Aorta (tissue), 5 donors: ENCODE data around the gene NEK6. TPM values are rescaled to one million over a fixed set of nuclear protein-coding genes. Genes with fewer than 3 reads are reported as not detected.

Experiments
- ATAC-seq: fragments of 200-7000 bp; cut with Tn5 transposase; one replicate; pipeline ENCODE4 v1.9.1; 2022; ENCODE audit warnings: moderate library complexity; ENCODE audit not compliant: low FRiP score
- DNase-seq, 2 donors: peaks; one replicate each; pipeline ENCODE4 v3.0.0-alpha.2; 2020
- H3K27ac ChIP-seq, 2 donors: one replicate each; pipeline ENCODE4 v1.5.1; 2013; ENCODE audit warnings: low read length in 2 of 2, mild to moderate bottlenecking in 2 of 2, moderate library complexity in 2 of 2, control low read depth in 1 of 2, inconsistent platforms in 1 of 2, low read depth in 1 of 2
- H3K27me3 ChIP-seq, 2 donors: one replicate each; pipeline ENCODE4 v1.6.1; 2013; ENCODE audit warnings: control low read depth in 1 of 2, low read length in 1 of 2, mild to moderate bottlenecking in 1 of 2, moderate library complexity in 1 of 2; ENCODE audit not compliant: insufficient read depth in 2 of 2, control insufficient read depth in 1 of 2
- H3K36me3 ChIP-seq, 2 donors: one replicate each; pipeline ENCODE4 v1.6.1; 2013; ENCODE audit warnings: control low read depth in 1 of 2, low read length in 1 of 2, mild to moderate bottlenecking in 1 of 2; ENCODE audit not compliant: insufficient read depth in 2 of 2, control insufficient read depth in 1 of 2
- H3K4me1 ChIP-seq, 2 donors: one replicate each; pipeline ENCODE4 v1.6.1; 2013; ENCODE audit warnings: low read length in 2 of 2, control low read depth in 1 of 2, mild to moderate bottlenecking in 1 of 2, moderate library complexity in 1 of 2; ENCODE audit not compliant: insufficient read depth in 2 of 2, control insufficient read depth in 1 of 2
- H3K4me3 ChIP-seq, 2 donors: one replicate each; pipeline ENCODE4 v1.5.1; 2013; ENCODE audit warnings: low read length in 2 of 2, control low read depth in 1 of 2, mild to moderate bottlenecking in 1 of 2
- H3K9me3 ChIP-seq: one replicate; pipeline ENCODE4 v1.6.1; 2013; ENCODE audit warnings: mild to moderate bottlenecking, low read length; ENCODE audit not compliant: control insufficient read depth
- WGBS, 2 donors: extraction: QIAGEN DNeasy Blood & Tissue Kit; methylation state at CpG; one replicate each; pipeline ENCODE4 v1.1.7; 2013; 5-methylcytosine and 5-hydroxymethylcytosine counted together
- intact Hi-C, 2 donors: fragments of 100-400 bp; cut with DNase I; formaldehyde crosslinking; loops; one replicate each; pipeline versions ENCODE4 v1.14.2 to v1.15.0; 2022
- long read RNA-seq, 2 donors: library from polyadenylated mRNA; unstranded; transcript quantifications; one replicate each; pipeline ENCODE4 v2.0.0, GENCODE V29; 2020 to 2021
- polyA plus RNA-seq, 2 donors: library from polyadenylated mRNA; stranded (reverse); fragments of 200-250 nt; gene quantifications; one replicate each; pipeline ENCODE4 v1.2.3, GENCODE V29; 2013
- total RNA-seq, 2 donors: library from RNA; stranded (reverse); fragmentation: NEBNext Ultra II Directional; extraction: Animal tissue kit (Norgen Biotek cat#: 25700); gene quantifications; one replicate each; pipeline ENCODE4 v1.2.1, GENCODE V29; 2021
- donor health status: healthy with polysubstance abuse.
- donor health status: Bipolar disorder and iron deficiency.
- donor health status: DM: no; HTN: no; CAD: no.
- donor health status: DM: no; HTN: no; CAD: no.
- donor health status: DM: yes; HTN: yes; CAD: no.

NEK6 gene
- total RNA-seq: 10 to 100 TPM; 60.5 to 72.8 TPM
- polyA plus RNA-seq: 10 to 100 TPM in 1 of 2 donors, 1 to 10 TPM in 1; 8.2 to 13.4 TPM
- long read RNA-seq, donor 1, transcript NEK6-214 (10 exons, 2,573 nt): minor isoform, 15 of 157 reads
- long read RNA-seq, donor 1, transcript NEK6-201 (10 exons, 3,447 nt): major isoform, 87 of 157 reads
- long read RNA-seq, donor 1, partial matches to known transcripts: 9 of 157 reads
- long read RNA-seq, donor 1, other reads (novel, unspliced or antisense): 45 of 157 reads
- long read RNA-seq, donor 2, transcript NEK6-201 (10 exons, 3,447 nt): major isoform, 28 of 56 reads
- long read RNA-seq, donor 2, transcript NEK6-214 (10 exons, 2,573 nt): minor isoform, 5 of 56 reads
- long read RNA-seq, donor 2, partial matches to known transcripts: 5 of 56 reads
- long read RNA-seq, donor 2, other reads (novel, unspliced or antisense): 17 of 56 reads

- Histone ChIP-seq H3K4me1 (peaks cover 2 to 9% of the 10 kb centered on the region in 2 donors), H3K9me3 (no peaks in the 10 kb centered on the region), H3K4me3 (peak within 1 kb of the TSS; percentile 67 to 87), H3K27me3 (no peaks in the 10 kb centered on the region), H3K36me3 (no peaks in the 10 kb centered on the region), H3K27ac (peak within 1 kb of the TSS; percentile 58 to 87)
- DNase-seq: peak; percentile 62 to 84
- 0% methylated on average over 23 to 116 of the region's 116 CpGs for whole genome bisulfite sequencing, 2 donors
- intact Hi-C loops: loop anchor here (2.0 to 10.0 kb wide), 4 partner anchors 27 to 133 kb away; no protein-coding TSS in a partner anchor
- peak; percentile 51 for ATAC-seq
Measured at GRCh38 chr9:124257844-124258606, at the start of gene NEK6. Gene NEK6, plus strand, starts transcription at chr9:124257949. Its CDS starts 44,016 bp downstream, at chr9:124301965.

DNA sequence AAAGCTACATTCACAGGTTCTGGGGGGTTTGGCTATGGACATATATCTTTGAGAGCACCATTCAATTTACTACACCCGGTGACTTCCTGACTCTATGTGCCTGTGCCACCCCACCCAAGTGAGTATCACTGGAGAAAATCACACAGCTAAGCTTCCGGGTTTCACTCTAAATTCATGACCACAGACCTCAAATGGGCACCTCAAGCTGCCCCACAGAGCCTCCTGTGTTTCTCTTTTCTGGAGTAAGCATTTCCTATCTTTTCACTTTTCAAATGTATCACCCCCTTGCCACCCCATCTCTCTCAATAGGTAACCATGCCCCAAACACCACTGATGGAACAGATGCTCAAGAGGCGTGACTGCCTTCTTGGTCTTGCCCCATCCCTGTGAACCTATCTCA, 49.2 kb upstream of the NEK6 start:
- no peak for ATAC-seq
- H3K36me3 ChIP-seq: no peaks in the 10 kb centered on the region
- no peaks in the 10 kb centered on the region for H3K4me1 ChIP-seq
- no peak overlapping the region for H3K27ac ChIP-seq
- DNase-seq: peak in 1 of 2 donors; percentile 6
- no peaks in the 10 kb centered on the region for H3K27me3 ChIP-seq
- WGBS, 2 donors: 90 to 95% methylated on average over 3 of the region's 3 CpGs
- no peak overlapping the region for H3K4me3 ChIP-seq
- no peaks in the 10 kb centered on the region for H3K9me3 ChIP-seq
- intact Hi-C loops: no loop called here

DNA sequence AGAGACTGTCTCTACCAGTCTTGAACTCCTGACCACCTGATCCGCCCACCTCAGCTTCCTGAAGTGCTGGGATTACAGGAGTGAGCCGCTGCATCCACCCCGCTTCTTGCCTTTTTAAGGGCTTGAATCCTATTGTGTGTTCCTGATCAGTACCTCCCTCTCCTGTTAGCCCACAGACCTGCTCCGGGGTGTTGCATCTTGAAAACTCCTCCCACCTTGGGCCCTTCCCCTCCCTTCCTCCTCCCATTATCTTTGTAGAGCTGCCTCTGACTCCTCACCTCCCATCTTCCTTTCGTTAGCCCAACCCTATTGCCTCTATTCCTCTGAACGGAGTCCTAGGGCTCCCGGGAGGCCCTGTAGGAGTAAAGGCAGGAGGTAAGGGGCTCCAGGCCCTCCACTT, 48.5 kb upstream of the NEK6 start:
- Histone ChIP-seq H3K4me3 (no peak overlapping the region), H3K36me3 (no peaks in the 10 kb centered on the region), H3K9me3 (no peaks in the 10 kb centered on the region), H3K27me3 (no peaks in the 10 kb centered on the region), H3K4me1 (no peaks in the 10 kb centered on the region), H3K27ac (no peak overlapping the region)
- DNase-seq (peak in 1 of 2 donors; percentile 23), ATAC-seq (no peak)
- 84 to 88% methylated on average over 7 of the region's 7 CpGs for WGBS, 2 donors
- intact Hi-C loops: no loop called here

DNA sequence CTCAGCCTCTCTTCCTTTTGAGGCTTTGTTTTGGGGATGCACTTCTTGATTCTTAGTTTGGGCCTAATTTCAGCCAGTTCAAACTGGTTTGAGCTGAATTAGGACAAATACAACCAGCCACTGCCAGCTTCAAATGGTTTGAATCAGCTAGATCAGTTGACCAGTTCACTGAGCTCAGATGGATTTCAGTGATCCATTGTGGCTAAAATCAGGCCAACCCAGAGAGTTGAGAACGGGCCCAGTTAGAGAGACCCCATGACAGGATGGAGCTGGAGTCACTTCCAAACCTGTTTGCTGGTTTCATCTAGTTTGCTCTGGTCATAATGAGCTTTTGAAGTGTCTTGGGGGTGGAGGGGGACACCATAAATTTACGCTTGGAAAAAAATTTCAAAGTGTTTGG, 48.0 kb upstream of the NEK6 start:
- intact Hi-C loops: no loop called here
- WGBS, 2 donors: 96 to 97% methylated on average over 2 of the region's 2 CpGs

GRCh38 chr9:124210697-124211096, 47.1 kb upstream of the NEK6 start:
- ATAC-seq: no peak
- Histone ChIP-seq H3K9me3 (no peaks in the 10 kb centered on the region), H3K4me1 (no peaks in the 10 kb centered on the region), H3K27me3 (no peaks in the 10 kb centered on the region), H3K27ac (no peak overlapping the region), H3K36me3 (no peaks in the 10 kb centered on the region), H3K4me3 (no peak overlapping the region)
- DNase-seq: no peak
- WGBS, 2 donors: 82 to 87% methylated on average over 3 of the region's 3 CpGs
- intact Hi-C loops: no loop called here

More for the DNA sequence above, 48.0 kb upstream of the NEK6 start:
- DNase-seq (no peak), ATAC-seq (no peak)
- no peak overlapping the region for H3K27ac ChIP-seq
- no peaks in the 10 kb centered on the region for H3K4me1 ChIP-seq
- no peaks in the 10 kb centered on the region for H3K36me3 ChIP-seq
- no peak overlapping the region for H3K4me3 ChIP-seq
- H3K27me3 ChIP-seq: no peaks in the 10 kb centered on the region
- no peaks in the 10 kb centered on the region for H3K9me3 ChIP-seq

DNA sequence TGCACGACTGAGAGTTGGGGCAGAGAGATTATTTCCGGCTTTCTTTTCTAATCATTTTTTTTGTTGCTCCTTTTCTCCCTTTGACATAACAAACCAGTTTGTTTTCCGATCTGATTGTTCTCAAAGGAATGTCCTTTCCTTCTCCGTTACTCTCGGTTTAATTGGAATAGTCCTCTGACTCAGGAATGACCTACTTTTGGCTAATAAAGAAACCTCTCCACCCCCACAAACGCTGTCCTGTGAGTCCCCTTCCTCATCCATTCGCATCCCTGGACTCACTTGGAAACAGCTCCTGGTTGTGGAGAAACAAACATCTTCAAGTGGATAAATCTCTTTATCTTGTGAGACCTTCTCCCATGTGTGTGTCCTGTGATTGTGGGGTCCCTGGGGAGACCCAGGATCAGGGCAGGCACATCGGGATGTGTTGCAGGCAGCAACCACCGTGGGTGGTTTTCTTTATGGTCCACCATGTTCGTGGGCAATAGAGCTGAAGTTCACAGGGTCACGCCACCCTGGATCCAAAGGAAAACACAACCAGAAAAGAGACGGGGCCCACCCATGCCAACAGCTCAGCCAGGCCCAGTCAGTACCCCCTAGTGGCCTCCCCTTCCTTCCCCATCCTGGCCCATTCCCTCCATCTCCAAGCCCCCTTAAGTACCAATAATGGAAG, 45.2 kb upstream of the NEK6 start:
- intact Hi-C loops: no loop called here
- 60% methylated on average over 11 to 12 of the region's 12 CpGs for WGBS, 2 donors
- Histone ChIP-seq H3K4me3 (no peak overlapping the region), H3K4me1 (no peaks in the 10 kb centered on the region), H3K36me3 (no peaks in the 10 kb centered on the region), H3K27me3 (no peaks in the 10 kb centered on the region), H3K27ac (no peak overlapping the region), H3K9me3 (no peaks in the 10 kb centered on the region)
- ATAC-seq (no peak), DNase-seq (peak in 1 of 2 donors; percentile 4)

- ATAC-seq: no peak
- no peaks in the 10 kb centered on the region for H3K4me1 ChIP-seq
- WGBS, 2 donors: 83 to 87% methylated on average over 12 of the region's 12 CpGs
- H3K27me3 ChIP-seq: no peaks in the 10 kb centered on the region
- no peaks in the 10 kb centered on the region for H3K36me3 ChIP-seq
- H3K9me3 ChIP-seq: no peaks in the 10 kb centered on the region
- H3K27ac ChIP-seq: no peak overlapping the region
- intact Hi-C loops: no loop called here
- H3K4me3 ChIP-seq: no peak overlapping the region
- peak in 1 of 2 donors; percentile 16 for DNase-seq
Measured at GRCh38 chr9:124213396-124213795, 44.4 kb upstream of the NEK6 start.

DNA sequence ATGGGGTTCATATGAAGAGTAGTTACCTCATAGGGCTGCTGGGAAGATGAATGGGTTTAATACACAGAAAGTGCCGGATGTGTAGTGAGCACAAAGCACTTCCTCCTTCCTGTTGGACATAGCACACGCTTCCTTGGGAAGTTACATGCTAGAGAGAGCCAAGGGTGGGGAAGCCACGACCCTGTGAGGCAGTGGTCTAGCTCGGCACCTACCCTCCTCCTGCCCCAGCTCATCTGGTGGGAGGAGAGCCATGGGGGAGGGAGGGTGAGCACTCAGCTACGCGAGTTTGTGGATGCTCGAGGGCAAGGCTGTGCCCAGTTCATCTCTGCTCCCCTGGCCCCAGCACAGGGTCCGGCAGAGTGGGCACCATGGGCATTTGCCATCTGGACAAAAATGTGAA, 43.6 kb upstream of the NEK6 start:
- no peak overlapping the region for H3K4me3 ChIP-seq
- DNase-seq (no peak), ATAC-seq (no peak)
- WGBS, 2 donors: 69 to 72% methylated on average over 8 of the region's 8 CpGs
- H3K9me3 ChIP-seq: no peaks in the 10 kb centered on the region
- no peaks in the 10 kb centered on the region for H3K36me3 ChIP-seq
- H3K4me1 ChIP-seq: no peaks in the 10 kb centered on the region
- H3K27me3 ChIP-seq: no peaks in the 10 kb centered on the region
- no peak overlapping the region for H3K27ac ChIP-seq
- intact Hi-C loops: no loop called here
